ENCODE measurements around the gene TRIM27.
"Not testable (repeated sequence)": the region's sequence is repeated elsewhere in the genome, so short reads cannot be mapped to it uniquely, and the experiment has no call there.

The TRIM27 gene

DNA sequence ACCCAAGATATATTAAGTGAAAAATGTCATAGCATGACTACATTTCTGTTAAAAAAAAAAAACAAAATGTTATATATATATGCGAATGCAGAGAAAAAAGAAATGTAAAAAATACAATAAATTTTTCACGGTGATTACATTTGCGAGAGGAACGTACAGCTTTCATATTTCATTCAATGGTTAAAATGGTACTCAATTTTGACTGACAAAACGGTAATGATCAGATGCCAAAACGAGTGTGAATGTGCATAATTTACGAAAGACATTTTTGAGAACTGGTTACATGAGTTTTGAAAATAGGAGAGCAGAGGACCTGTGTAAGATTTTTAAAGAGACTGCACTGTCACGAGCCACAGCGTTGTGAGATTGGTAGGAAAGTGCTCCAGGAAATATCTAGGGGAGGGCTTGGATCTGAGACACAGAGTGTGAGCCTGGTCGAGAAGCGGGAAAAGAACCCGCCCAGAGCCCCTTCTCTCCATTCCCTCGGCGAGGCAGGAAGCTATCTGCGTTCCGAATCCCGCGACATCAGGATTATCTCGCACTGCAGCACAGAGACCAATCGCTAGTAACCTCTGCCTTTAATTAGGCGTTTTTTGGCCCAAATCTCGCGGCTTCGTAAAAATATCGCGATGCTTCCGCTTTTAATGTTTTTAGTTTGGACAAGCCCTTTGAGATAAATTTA lies 28.5 kb downstream of the TRIM27 start:
- DNase-seq, result peak; percentile 93

DNA sequence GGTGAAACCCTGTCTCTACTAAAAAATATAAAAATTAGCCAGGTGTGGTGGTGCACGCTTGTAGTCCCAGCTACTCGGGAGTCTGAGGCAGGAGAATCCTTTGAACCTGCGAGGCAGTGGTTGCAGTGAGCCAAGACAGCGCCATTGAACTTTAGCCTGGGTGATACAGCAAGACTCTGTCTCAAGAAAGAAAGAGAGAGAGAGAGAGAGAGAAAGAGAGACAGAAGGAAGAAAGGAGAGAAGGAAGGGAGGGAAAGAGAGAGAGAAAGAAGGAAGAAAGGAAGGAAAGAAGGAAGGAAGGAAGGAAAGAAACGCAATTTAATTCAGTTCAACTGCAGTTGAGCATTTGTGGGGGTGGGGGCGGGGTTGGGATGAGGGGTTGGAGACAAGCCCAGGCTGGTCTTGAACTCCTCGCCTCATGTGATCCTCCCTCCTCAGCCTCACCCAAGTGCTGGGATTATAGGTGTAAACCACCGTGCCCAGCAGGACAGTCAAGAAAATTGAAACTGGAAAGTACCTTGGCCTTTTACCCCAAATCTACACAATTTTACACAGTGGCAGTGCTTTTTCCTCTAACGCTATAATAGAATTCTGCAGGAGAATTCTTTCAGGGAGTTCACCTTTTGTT lies 30.5 kb downstream of the TRIM27 start:
- DNase-seq, result no peak

DNA sequence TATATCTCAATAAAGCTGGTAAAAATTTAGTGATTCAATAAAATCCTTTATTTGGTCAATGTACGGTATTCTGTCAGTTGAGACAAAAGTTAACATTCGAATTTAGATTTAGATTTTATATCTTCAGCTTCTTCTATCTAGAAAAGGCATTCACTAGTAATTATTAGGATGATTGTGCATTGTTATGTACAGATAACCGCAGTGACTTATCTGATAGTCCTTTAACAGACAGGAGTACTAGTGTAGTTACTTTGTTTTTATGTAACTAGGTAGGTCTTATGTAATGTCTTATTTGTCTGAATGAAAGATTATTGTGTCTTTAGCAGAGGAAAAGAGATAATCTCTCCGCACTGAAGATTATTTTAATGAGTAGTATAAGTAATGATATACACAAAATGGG lies 31.3 kb downstream of the TRIM27 start:
- no peak for DNase-seq

DNA sequence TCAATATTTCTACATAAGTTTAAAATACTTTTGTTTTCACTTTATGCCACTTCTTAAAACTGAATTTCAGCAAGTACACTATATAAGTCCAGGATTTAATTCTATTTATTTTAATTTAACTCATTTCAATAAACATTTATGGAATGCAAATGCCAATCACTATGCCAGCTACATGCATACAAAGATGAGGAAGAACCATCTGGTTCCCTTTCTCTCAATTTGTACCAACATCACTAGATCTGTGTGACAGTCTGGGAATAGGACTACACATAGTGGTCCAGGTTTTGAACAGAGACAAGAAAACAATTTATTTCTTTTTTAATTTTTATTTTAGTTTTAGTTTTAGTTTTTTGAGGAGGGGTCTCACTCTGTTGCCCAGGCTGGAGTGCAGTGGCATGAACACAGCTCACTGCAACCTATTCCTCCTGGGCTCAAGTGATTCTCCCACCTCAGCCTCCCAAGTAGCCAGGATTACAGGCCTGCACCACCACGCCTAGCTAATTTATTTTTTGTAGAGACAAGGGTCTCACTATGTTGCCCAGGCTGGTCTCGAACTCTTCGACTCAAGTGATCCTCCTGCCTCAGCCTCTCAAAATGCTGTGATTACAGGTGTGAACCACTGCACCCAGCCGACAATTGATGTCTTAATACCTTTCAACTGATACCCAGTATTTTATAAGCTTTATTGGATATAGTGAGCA lies 35.8 kb downstream of the TRIM27 start:
- DNase-seq, result no peak

DNA sequence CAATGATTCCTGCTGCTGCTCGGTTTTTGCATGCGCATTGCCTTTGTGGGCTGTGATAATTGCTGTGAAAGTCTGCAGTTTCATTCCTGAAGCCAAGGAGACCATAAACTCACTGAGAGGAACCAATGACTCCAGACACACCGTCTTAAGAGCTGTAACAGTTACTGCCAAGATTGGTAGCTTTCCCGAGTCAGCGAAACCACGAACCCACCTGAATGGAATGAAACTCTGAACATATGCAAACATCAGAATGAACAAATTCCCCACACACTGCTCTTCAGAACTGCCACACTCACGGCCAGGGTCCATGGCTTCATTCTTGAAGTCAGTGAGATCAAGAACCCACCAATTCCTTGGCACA lies 37.7 kb downstream of the TRIM27 start:
- no peak for DNase-seq

DNA sequence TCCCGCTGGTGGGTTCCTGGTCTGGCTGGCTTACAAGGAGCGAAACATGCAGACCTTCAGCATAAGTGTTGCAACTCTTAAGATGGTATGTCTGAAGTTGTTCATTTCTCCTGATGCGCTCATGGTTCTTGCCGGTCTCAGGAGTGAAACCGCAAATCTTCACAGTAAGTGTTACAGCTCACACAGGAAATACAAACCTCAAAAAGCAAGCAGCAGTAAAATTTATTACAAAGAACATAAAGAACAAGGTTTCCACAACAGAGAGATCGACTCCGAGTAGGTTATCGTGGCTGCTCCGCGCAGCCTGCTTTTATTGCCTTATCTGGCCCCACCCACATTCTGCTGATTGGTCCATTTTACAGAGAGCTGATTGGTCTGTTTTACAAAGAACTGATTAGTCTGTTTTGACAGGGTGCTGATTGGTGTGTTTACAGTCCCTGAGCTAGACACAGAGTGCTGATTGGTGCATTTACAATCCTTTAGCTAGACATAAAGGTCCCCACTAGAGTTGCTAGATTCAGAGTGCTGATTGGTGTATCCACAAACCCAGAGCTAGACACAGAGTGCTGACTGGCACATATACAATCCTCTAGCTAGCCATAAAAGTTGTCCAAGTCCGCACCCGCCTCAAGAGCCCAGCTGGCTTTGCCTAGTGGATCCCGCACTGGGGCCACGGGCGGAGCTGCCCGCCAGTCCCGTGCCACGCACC lies 39.2 kb downstream of the TRIM27 start:
- DNase-seq, result peak; percentile 81

DNA sequence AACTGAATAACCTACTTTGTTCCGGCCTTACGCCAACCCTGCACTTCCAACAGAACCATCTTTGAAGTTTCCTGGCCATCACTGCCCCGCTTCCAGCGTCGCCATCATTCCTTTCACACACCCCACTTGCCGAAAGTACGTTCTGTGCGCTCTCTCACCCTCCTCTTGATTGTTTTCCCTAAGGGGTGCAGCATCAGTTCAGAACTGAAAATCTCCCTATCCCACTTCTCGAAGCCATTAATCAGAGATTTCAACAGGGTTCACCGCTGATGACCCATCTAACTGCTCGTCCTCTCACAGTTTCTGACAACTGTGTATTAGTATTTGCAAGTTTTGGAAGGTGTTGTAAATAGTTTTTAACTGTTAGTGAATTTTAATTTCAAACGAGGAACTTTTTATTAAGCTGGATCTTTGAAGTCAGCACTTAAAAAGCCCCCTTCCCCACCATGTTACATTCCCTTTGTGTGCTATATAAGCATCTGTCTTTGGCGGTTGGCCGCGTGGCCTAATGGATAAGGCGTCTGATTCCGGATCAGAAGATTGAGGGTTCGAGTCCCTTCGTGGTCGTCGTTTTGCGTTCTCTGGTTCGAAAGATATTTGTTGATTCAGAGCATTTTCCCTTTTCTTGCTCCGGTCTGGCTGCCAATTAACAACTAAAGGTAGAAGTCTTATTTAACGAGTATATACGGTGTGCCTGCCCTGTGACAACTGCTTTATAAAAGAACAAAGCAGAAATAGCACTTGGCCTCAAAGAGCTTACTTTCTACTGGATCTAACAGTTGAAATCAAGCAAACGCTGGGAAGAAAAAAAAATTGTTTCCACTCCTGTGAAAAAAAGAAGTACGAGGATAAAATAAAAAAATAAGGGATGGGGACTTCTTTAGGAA lies 42.6 kb downstream of the TRIM27 start:
- DNase-seq, result peak; percentile 69

DNA sequence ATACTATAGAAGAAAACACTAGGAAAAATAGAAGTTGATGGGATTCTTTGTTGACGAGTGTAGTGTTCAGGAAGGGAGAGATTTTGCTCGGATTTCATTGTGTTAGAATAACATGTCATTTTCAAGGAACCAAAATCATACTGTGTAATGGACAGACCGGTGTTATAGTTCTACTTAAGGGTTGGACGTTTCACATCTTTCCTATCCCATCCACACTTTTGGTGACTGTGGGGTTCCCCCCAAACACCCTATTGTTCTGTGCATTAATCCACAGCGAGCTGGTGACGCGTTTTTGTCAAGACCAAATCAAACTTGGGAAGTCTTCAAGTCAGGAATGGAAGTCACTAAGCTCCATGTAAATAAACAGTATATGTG lies 43.3 kb downstream of the TRIM27 start:
- DNase-seq, result no peak

DNA sequence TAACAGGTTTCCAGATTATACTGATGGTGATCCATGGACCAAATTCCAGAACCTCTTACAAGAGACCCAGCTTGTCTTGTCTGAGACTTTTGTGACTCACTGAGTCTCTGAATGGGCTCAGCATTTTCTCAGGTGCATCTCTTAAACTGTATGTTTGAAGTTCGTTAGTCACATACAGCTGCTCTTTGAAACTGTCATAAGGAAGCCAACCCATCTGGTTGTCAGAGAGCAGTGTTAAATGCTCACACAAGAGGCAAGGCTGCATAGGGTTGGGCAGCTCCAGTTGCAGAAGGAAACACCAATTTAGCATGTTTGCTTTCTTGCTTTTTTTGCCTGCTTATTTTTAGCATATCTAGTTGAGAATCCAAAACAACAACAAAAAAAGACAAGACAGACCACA lies 47.1 kb downstream of the TRIM27 start:
- no peak for DNase-seq

DNA sequence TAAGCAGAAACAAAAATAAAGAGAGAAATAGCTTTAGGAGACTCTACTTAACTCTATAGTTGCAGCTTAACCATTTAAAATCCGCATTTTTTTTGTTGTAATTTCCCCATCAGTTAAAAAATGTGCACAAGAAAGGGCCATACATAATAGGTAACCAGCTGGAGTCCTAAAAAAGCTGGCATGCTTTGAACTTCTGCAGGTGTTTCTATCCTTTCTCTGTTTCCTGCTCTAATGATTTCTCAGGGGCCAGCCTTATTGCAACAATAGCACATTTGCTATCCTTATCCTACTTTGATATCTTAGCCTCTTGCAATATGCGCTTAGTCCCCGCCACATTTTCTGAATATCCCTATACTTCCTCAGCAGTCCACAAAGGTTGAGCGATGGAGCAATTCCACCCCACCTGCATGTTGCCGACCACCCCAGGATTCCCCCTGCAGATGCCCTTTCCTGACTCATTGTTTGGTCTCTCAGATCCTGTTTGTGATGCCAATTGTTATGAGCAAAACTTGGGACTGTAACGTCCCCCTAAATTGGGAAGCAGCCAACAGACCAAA lies 48.5 kb downstream of the TRIM27 start:
- no peak for DNase-seq

DNA sequence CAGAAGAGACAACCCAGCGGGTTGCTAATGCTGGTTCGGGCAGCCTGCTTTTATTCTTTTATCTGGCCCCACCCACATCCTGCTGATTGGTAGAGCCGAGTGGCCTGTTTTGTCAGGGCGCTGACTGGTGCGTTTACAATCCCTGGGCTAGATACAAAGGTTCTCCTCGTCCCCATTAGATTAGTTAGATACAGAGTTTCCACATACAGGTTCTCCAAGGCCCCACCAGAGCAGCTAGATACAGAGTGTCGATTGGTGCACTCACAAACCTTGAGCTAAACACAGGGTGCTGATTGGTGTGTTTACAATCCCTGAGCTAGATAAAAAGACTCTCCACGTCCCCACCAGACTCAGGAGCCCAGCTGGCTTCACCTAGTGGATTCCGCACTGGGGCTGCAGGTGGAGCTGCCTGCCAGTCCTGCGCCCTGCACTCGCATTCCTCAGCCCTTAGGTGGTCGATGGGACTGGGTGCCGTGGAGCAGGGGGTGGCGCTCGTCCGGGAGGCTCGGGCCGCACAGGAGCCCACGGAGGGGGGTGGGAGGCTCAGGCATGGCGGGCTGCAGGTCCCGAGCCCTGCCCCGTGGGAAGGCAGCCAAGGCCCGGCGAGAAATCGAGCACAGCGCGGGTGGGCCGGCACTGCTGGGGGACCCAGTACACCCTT lies 51.5 kb downstream of the TRIM27 start:
- not testable (repeated sequence) for DNase-seq

DNA sequence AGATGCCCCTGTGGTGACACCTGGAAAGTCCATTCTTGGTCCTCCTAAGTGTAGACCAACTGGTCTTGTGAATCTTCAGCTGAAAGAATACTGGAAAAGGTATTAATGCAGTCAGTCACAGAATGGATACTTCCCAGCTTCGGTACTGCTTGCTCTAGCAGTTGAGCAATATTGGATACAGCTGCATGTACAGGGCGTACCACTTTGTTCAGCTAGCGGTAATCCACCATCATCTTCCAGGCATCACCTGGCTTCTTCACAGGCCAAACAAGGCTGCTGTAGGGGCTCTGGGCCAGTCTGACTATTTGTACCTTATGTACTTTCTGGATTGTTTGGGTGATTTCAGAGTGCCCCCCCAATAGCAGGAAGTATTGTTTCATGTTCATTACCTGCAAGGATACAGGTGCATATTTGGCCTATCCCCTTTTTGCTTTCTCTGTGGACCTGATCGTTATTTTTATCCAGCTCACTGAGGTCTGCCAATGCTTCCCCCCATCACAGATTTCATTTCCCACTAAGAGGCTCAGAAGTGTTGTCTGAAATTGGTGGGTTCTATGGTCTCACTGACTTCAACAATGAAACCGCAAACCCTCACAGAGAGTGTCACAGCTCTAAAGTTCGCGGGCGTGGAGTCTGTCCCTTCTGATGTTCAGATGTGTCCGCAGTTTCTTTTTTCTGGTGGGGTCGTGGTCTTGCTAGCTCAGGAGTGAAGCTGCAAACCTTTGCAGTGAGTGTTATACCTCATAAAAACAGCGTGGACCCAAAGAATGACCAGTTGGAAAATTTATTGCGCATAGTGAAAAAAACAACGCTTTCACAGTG lies 52.2 kb downstream of the TRIM27 start:
- no peak for DNase-seq

DNA sequence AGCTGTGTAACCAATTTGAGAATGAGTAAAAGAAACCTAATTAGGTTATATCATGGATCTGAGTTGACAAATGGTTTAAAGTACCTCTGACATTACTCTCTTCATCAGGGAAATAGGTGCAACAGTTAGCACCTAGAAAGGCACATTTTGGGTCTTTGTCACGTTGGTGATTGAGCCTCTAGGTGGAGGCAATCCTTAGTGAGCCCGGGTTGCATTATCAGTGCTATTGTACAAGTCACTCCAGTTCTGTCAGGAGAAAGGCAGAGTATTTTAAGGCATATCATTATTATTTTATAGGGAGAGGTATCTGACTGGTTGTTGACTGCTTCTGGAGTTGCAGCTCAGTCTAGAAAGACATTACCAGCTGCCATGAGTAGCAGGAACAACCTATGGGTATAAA lies 54.9 kb downstream of the TRIM27 start:
- no peak for DNase-seq

DNA sequence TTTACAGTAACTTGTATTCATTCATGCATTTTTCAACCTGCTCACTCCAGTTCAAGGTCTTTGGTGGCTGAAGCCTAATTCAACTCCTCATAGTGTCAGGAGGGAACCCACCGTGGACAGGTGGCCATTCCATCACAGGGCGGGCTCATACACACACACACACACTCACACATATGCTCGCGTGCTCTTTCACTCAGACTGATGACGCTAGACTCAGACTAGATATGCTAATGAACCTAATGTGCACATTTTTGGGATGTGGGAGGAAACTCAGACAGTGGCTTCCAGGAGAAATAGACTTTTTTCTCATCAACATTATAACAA lies 56.7 kb downstream of the TRIM27 start:
- DNase-seq, result peak; percentile 32

DNA sequence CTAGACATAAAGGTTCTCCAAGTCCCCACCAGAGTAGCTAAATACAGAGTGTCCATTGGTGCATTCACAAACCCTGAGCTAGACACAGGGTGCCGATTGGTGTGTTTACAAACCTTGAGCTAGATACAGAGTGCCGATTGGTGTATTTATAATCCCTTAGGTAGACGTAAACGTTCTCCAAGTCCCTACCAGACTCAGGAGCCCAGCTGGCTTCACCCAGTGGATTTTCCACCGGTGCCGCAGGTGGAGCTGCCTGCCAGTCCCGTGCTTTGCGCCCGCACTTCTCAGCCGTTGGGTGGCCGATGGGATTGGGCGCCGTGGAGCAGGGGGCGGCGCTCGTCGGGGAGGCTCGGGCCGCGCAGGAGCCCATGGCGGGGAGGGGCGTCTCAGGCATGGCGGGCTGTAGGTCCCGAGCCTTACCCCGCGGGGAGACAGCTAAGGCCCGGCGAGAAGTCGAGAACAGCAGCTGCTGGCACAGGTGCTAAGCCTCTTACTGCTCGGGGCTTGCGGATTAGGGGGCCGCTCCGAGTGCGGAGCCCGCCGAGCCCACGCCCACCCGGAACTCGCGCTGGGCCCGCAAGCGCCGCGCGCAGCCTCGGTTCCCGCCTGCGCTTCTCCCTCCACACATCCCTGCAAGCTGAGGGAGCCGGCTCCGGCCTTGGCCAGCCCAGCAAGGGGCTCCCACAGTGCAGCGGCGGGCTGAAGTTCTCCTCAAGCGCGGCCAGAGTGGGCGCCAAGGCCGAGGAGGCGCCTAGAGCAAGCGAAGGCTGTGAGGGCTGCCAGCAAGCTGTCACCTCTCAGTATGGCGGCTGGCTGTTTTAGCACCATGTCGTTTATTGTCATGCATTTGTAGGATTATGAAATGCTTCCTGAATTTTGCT lies 57.3 kb downstream of the TRIM27 start:
- peak; percentile 81 for DNase-seq

DNA sequence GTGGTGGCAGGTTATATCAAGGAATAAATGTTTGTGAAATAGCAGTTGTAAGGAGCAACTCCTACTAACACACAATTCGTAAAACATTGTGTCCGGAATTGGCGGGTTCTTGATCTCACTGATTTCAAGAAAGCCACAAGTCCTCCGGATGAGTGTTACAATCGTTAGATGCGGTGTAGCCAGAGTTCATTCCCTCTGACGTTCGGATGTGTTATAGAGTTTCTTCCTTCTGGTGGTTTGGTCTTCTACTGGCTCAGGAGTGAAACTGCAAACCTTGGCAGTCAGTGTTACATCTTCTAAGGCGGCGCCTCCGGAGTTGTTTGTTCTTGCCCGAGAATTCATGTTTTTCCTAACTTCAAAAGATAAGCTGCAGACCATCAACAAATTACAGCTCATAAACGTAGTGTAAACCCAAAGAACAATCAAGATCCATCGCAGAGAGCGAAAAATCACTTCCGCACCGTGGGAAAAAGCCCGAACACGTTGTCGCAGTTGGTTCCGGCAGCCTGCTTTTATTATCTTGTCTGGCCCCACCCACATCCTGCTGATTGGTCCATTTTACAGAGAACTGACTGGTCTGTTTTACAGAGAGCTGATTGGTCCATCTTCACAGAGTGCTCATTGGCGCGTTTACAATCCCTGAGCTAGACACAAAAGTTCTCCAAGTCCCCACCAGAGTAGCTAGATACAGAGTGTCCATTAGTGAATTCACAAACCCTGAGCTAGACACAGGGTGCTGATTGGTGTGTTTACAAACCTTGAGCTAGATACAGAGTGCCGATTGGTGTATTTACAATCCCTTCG lies 58.2 kb downstream of the TRIM27 start:
- DNase-seq, result peak; percentile 81

DNA sequence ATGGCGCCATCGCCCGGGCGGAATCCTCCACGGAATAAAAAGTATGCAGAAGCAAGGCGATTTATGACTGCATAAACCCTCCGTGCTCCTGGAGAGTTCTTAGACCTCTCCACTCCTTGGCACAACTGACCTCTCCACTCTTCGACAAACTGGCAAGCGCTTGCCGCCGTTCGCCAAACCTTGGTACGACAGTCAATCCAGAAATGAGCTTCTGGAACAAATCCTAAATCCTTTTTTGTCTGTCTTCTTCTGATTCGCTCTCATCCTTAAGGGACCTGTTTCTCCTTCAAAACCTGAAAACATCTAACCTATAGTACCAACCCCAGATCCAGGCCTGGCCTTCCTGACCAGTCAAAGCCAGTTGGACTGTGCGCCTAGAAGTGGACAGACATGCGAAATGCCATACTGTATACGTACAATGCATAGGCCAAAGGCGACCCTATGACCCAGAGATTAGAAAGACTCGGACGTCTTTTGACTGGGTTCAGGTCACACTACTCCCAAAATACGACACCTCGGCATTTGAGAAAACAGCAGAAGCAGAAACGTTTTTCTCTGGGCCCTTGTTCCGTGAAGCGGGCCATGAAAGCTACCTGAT lies 59.4 kb downstream of the TRIM27 start:
- peak; percentile 55 for DNase-seq

DNA sequence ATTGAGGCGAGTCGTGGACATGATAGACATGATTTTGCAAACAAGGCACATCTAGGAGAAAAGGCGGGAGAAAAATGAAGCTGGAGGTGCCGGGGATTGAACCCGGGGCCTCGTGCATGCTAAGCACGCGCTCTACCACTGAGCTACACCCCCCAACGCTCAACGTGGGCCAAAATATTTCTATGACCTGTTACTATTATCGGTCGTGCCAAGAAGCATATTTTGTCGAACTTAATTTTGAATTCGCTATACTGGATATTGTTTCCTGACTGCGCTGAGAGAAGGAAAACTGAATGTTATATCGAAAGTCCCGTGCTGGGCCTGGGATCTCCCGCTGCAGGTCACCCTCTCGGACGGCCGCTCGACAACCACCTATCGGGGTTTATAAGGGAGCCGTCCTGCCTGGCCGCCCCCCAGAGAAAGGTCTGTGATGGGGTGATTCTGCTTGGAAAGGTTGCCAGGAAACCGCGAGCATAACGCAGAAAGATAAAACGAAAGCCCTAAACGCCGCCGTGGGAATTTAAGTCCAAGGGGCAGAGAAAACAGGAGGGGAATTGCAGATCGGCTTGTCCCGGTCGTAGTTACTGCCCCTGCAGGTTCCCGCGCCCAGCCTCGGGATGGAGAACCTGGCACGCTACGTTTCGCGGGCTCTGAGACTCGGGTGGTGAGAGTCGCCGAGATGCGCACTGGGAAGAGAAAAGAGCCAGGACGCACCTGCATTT lies 60.0 kb downstream of the TRIM27 start:
- DNase-seq, result peak; percentile 87
